Embryonic facial prominence (tissue), 1 donor: Measurements from ENCODE around the gene POLR1G.
A peak's percentile ranks its signal among the peaks of the same experiment; 100 is the strongest.
"Not testable (repeated sequence)": the region's sequence is repeated elsewhere in the genome, so short reads cannot be mapped to it uniquely, and the experiment has no call there.

Experiments used
- DNase-seq: peaks from one replicate; pipeline ENCODE4 v3.0.0-alpha.2; 2016; ENCODE audit errors: extremely low spot score

The POLR1G gene

DNA sequence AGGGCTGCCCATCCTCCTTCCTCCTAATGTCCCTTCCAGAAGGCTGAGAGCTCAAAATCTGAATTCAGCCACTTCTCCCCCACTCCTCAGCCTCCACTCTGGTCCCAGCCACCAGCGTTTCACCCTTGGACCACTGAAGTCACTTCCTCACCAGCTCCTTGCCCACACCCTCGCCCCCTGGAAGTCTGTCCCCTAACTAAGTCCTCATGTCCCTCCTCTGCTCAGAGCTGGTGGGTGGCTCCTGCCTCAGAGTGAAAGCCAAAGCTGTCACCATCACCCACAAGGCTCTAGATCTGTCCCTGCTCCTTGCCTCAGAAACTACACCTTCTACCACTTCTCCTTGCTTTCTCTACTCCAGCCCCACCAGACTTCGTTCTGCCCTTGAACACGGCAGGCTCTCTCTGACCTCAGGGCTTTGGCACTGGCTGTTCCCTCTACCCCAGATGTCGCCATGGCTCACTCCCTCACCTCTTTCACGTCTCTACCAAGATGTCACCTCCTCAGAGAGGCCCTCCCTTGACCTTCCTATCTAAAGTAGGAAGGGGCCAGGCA lies 15.6 kb downstream of the POLR1G start:
- no peak for DNase-seq

DNA sequence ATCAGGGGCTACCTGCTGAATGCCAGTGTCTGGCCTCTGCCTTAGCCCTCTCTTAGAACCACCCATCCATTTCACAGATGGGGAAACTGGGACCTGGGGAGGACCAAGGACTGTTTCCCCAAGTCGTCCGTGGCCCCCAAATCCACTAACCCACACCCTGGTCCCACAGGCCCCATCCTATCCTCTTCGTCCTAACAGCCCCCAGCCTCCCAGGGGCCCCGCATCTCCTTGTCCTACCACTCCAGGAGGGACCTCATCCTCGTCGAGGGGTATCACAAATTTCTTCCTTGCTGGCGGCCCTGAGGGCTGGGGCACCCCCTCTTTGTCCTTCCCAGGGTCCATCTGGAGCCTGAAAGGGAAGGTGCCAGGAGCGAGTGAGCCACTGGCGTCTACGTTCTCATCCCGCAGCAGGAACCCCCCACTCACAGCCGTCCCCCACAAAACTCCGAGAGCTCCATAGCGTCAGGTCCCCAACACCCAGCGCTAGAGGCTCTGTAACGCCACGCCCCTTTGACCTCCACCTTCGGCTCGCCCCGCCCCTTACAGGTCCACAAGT lies 16.7 kb downstream of the POLR1G start:
- no peak for DNase-seq

DNA sequence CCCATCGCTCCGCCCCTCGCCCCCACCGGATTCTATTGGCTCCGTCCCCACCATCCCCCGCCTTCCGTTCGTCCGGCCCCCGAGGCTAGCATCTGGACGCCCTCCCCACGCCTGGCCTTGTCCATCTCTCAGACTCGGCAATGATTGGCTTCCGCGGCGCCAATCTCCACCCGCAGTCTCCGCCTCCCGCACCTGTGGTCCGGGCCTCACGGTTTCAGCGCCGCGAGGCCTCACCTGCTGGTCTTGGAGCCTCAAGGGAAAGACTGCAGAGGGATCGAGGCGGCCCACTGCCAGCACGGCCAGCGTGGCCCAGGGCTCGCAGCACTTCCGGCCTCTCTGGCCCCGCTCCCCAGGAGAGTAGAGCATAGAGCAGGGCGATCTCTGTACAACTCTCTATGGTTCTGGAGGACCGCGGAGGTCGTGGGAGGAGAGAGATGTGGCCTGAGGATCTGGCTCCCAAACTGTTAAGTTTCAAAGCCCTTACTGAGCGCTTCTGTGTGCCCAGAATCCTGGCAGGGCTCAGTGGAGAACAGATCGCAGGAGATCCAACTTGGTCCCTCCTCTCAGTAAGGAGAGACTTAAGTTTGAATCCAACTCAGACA lies 17.2 kb downstream of the POLR1G start, which contains the start of gene ERCC1:
ERCC1 (minus strand) TSS at position 329 of the 602 bp plus-strand sequence. CDS start 543 bp downstream, outside the sequence.
- peak; percentile 64 for DNase-seq

DNA sequence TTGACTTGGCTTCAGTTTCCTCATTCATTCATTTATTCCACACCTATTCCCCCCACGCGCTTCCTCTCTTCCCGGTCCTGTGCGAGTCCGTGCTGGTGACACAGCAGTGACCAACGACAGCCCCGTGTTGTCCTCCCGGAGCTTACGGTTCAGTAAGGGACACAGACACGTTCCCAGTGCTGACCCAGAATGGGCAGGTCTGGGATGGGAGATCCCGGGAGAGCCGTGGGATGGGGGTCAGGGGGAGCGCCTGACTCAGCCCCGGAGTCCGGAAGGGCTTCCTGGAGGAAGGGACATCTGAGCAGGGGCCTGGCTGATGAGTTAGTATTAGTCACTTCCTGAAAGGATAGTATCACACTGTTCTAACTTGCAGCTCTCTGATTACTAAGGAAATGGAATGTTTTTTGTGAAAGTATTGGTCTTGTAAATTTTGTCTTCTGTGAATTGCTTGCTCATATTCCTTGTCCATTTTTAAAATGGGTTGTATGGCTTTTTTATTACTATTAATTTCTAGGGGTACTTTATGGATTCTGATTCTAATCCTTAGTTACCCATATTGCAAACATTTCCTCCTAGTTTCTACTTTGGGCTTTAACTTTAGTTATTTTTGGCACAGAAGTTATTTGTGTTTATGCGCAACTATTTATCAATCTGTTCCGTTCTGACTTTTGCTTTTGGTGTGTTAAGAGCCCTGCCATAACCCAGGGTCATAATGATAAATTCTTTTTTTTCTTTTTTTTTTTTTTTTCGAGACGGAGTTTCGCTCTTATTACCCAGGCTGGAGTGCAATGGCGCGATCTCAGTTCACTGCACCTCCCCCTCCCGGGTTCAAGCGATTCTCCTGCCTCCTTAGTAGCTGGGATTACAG lies 18.0 kb downstream of the POLR1G start:
- DNase-seq, result no peak

DNA sequence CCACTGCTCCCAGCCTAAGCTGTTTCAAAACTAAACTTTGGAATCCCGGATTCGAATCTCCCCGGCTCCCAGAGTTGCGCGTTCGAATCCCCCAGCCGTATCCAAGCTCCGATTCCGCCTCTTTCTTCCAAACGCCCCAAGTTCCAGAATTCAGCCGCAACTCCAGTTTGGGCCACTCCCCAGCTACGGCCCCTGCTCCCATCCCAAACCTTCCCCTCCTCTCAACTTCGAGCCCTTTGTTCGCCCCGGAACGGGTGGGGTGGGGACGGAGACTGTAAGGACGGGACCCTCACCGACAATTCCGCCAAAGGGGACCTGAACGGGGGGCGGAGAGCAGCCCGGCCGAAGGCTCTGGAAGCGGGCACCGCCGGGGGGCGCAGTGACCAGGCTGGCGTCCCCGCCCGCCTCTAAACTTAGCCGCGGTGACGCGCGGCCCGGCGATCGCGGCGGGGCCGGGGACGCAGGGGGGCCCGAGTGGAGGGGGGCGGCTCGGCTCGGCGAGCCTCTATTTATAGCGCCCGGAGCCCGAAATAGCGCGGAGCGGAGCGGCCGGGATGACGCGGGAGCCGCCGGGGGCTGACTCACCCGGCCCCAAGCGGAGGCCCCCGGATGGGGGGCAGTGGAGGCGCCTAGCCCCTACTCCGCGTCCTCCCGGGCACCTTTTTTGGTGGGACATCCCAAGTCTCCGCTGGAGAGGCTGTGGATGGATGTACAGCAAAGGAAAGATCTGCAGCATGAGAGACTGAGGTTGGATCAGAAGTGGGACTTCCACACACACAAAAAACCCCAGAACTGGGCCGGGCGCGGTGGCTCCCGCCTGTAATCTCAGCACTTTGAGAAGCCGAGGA lies 22.2 kb downstream of the POLR1G start:
- no peak for DNase-seq

DNA sequence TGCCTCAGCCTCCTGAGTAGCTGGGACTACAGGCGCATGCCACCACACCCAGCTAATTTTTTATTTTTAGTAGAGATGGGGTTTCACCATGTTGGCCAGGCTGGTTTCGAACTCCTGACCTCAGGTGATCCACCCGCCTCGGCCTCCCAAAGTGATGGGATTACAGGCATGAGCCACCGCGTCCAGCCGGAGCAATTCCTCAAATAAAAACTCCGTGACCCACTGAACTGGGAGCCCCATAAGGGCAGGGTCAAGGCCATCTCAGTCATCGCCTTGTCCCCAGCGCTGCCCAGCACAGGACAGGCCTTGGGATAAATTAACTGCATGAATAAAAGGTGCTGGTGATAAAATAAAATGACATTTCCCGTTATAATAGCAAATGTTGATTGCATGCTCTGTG lies 23.5 kb downstream of the POLR1G start:
- not testable (repeated sequence) for DNase-seq

DNA sequence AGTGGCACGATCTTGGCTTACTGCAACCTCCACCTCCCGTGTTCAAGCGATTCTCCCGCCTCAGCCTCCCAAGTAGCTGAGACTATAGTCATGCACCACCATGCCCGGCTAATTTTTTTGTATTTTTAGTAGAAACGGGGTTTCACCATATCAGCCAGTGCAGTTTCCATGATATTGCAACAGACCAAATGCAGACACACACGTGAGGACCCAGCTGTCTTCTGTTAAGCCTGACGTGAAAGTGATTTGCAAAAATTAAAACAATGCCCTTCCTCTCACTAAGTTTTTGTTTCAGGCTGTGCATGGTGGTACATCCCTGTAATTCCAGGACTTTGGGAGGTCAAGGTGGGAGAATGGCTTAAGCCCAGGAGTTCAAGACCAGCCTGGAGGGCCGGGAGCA lies 24.6 kb downstream of the POLR1G start:
- not testable (repeated sequence) for DNase-seq

DNA sequence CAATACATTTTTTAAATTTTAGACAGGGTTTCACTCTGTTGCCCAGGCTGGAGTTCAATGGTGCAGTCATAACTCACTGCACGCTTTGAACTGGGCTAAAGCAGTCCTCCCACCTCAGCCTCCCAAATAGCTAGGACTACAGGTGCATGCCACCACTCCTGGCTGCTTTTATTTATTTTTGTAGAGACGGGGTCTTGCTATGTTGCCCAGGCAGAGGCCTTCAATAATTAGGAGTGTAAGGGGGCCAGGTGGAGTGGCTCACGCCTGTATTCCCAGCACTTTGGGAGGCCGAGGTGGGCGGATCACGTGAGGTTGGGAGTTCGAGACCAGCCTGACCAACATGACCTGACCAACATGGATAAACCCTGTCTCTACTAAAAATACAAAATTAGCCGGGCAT lies 26.1 kb downstream of the POLR1G start:
- not testable (repeated sequence) for DNase-seq

DNA sequence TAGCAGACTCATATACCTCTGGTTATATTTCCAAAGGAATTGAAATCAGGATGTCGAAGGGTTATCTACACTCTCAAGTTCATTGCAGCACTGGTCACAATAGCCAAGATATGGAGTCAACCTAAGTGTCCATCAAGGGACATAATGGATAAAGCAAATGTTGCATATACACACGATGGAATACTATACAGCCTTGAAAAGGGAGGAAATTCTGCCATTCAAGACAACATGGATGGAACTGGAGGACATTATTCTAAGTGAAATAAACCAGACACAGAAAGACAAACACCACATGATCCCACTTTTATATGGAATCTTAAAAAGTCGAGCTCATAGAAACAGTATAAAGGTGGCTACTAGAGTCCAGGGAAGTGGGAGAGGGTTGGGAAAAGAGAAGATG lies 30.9 kb downstream of the POLR1G start:
- DNase-seq, result no peak

DNA sequence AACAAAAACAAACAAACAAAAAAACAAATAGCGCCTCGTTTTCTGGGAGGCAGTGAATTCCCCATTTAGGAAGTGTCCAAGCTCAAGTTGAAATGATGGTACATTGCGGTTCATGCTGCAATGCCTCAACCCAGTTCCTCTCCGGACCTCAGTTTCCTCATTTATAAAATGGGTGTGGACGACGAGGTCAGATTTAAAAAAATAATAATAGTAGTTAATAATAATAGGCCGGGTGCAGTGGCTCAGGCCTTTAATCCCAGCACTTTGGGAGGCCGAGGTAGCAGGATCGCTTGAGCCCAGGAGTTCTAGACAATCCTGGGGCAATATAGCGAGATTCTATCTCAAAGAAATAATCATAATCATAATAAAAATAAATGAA lies 32.7 kb downstream of the POLR1G start:
- no peak for DNase-seq

DNA sequence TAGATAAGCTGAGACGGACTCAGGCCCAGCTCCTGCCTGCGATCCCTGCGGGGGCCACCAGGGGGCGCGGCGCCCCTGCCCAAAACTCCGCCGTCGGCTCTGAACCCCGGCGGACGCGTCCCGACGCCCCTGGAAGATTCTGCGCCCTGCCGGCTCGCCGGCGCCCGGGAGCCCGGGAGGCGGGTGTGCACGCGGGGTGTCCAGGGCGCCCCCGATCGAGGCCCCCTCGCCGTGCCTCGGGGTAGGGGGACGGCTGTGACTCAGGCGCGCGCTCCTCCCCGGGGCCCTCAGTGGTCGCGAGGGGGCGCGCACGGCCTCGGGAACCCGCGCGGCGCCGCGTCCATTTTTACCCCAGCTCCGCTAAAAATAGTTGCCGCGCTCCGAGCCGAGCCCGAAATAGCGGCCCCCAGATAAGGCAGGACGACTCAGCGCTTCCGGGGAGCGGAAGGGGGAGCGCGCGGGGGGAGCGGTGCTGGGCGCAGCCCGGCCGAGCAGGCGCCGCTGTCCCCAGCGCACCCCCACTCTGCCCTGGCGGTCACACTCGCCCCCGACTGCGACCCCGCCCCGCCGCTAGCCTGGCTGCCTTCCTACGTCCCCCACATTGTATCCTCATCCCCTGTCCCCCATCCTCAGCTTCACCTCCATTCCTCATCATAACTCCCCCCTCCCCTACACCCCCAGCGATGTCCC lies 33.3 kb downstream of the POLR1G start:
- DNase-seq, result no peak

DNA sequence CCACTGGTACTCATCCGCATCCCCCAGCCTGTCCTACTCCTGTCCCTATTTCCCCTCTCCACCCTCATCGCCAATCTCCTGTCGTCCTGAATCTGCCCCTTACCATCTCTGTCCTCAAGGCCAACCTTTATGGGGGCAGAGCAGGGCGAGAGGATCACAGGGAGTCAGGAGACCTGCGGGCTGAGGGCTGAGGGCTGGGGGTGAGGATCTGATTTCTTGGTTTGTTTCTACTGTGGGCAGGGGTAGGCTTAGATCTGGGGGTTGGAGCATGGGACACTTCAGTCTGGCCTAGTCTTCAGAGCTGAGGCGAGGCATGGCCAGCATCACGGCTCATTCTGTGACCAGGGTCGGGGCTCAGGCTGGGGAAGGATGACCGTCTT lies 33.8 kb downstream of the POLR1G start:
- DNase-seq, result no peak

DNA sequence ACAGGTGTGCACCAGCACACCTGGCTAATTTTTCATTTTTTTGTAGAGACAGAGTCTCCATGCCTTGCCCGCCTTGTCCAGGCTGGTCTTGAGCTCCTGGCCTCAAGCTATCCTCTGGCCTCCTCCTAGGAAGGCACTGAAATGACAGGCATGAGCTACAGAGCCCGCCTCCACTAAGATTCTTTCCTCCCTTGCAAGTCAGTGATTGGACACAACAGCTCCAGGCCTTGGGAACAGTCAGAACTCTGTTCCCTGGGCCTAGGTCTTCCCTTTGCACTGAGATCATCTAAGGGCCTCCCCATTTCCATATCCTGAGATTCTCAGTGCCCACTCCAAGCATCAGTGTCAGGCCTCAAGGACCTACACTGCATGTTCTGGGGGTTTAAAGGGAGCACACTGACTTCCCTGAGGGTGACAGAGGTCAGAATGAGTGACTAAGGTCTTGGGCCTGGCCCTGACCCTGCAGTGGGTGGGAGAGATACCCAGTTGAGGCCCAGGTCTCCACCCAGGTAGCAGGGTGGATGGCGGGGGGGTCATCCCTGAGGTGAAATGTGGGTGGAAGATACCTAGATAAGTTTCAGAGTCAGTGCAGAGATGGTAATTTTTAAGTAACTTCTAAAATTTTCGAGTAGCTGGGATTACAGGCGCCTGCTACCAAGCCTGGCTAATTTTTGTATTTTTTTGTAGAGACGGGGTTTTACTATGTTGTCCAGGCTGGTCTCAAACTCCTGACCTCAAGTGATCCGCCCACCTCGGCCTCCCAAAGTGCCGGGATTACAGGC lies 34.6 kb downstream of the POLR1G start:
- DNase-seq, result no peak

DNA sequence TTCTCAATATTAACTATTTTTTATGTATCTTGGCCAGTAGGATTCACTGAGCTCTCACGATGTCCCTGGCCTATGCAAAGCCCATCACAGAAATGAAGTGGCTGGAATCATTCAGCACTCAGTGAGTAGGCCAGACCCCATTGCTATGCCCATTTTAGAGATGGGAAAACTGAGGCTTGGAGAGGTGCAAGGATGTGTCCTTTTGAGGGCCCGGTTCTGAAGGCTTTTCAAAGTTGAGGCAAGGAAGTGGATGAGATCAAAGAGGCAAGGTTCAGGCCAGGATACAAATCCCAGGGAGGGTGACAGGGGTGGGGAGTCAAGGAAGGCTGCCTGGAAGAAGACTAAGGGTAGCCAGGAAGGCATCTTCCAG lies 35.9 kb downstream of the POLR1G start:
- DNase-seq, result no peak

DNA sequence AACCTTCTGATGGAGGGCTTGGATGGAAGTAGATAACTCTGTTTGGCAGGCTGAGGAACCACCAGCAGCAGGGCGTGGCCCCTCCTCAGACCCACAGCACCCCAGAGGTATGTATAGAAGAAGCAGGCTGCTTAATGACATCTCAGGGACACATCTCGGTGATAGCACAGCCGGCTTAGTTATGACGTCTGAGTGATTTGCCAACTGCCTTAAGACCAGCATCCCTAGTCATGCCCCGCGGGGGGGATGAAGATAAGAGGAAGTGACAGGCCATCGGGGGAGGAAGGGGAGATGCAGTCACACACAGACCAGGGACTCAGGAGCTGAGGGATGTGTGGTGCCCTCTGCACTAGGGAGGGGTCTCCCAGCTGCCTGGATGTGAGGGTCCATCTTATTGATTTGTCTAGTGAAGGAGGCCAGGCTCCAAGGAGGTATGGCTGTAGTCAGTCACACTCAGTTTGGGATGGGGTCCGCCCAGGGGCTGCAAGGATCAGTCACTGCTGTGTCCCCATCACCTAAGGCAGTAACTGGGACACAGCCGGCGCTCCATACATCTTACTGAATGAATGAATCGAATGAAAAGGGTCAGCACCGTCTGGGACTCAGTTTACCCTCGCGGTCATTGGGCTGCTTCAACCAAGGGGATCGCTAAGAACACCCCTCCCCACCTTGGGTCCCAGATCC lies 36.5 kb downstream of the POLR1G start:
- no peak for DNase-seq

DNA sequence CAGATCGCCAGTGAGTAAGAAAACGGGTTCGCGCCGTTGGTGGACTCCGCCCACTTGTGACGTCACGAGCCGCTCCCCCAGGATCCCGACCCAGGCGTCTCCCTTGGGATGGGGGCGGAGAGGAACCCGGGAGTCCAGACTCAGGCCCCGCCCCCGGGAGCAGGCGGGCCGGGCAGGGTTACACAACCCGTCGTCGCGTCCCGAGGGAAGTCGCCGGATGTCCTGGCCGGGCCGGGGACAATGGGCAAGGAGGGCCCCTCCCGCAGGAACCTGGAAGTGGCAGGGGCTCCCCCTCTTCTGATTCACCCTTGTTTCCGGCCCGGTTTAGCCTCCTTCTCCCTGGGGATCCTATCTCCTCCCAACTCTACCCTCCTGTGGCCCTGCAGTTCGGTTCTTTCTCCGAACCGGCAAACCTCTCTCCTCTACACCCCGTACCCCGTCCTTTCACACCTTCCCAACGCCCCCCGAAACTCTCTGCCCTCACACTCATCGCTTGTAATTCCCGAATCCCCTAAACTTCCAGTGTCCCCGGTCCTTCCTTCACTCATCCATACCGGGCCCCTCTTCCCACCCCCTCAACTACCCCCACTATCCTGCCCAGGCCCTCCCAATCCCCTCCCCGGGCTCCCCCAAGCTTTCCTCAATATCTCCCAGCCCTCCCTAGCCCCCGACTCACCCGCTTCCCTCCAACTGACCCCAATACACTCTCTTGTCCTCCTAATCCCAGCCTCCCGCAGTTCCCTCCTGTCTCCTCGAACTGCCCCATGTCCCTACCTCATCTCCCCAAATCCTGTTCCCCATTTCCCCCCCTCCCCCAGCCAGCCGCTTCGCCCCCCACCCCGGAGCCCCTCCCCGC lies 37.2 kb downstream of the POLR1G start:
- no peak for DNase-seq

DNA sequence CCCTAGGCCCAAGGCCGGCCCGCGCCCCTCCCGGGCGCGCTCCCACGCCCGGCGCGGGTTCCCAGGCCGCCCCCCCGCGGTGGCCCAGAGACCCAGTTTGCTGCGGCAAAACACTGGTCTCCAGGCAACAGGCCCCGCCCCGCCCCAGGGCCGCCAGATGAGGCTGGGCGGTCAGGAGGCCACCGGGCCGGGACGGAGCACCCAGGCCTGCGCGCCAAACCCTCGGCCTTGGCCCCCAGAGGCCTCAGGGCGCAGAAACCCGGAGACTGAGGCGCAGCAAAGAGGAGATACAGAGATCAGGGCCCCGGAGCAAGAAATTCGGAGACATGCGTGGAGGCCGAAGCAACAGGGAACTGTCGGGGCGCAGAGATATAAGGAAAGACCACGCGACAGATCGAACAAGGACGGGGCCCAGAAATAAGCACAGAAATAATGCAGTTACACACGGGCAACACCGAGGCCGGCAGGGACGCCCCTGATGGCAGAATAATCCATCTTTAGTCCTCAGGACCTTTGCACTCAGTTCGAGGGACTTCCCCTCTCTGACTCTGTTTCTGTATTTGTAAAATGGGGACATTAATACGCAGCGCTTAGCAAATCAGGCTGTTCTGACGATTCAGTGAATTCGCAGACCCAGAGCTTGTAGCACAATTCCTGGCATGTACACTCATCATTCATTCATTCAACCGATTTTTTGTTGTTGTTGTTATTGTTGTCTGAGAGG lies 38.0 kb downstream of the POLR1G start:
- no peak for DNase-seq

DNA sequence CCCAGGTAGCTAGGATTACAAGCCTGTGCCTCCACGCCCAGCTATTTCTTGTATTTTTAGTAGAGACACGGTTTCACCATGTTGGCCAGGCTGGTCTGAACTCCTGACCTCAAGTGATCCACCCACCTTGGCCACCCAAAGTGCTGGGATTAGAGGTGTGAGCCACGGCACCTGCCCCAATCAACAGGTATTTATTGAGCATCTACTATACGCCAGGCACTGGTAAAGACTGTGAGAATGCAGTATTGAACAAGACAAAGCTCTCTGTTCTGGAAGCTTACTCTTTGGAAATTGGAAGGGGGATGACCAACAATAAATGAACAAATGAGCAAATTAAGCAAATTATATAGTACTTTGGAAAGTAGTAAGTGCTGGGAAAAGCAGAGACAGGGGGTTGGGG lies 38.7 kb downstream of the POLR1G start:
- DNase-seq, result no peak
